HG03045 (cell line): ENCODE data around the gene KLHL3.
"Not testable (repeated sequence)": the region's sequence is repeated elsewhere in the genome, so short reads cannot be mapped to it uniquely, and the experiment has no call there.

Experiments
- ATAC-seq: cut with Tn5 transposase; IDR thresholded peaks from one replicate; pipeline ENCODE4 v1.9.1; 2021; ENCODE audit warnings: mild to moderate bottlenecking, moderate library complexity; ENCODE audit not compliant: unreplicated experiment

Gene KLHL3

GRCh38 chr5:137735555-137736284 lies at the start of gene KLHL3:
Gene KLHL3, minus strand, starts transcription at chr5:137736089. Its CDS starts 443 bp downstream, at chr5:137735646.
- peak; percentile 67 for ATAC-seq

- no peak for ATAC-seq
These were observed 47.2 kb upstream of the KLHL3 start for GRCh38 chr5:137782984-137783536.

GRCh38 chr5:137782055-137782454 lies 46.2 kb upstream of the KLHL3 start:
- no peak for ATAC-seq

GRCh38 chr5:137778772-137779564 lies 43.1 kb upstream of the KLHL3 start:
- no peak for ATAC-seq

GRCh38 chr5:137767937-137768336 lies 32.0 kb upstream of the KLHL3 start:
- ATAC-seq: not testable (repeated sequence)

GRCh38 chr5:137761566-137761965 lies 25.7 kb upstream of the KLHL3 start:
- ATAC-seq: no peak

GRCh38 chr5:137760719-137761516 lies 25.0 kb upstream of the KLHL3 start:
- no peak for ATAC-seq

GRCh38 chr5:137760294-137760693 lies 24.4 kb upstream of the KLHL3 start:
- ATAC-seq: no peak

GRCh38 chr5:137758715-137759306 lies 22.9 kb upstream of the KLHL3 start:
- no peak for ATAC-seq

GRCh38 chr5:137758121-137758520 lies 22.2 kb upstream of the KLHL3 start:
- no peak for ATAC-seq

GRCh38 chr5:137757634-137758033 lies 21.7 kb upstream of the KLHL3 start:
- ATAC-seq: no peak

GRCh38 chr5:137754961-137755762 lies 19.3 kb upstream of the KLHL3 start:
- ATAC-seq: peak; percentile 15

GRCh38 chr5:137754188-137754960 lies 18.5 kb upstream of the KLHL3 start, which contains the start of gene HNRNPA0:
Gene HNRNPA0, minus strand, starts transcription at chr5:137754363. Its CDS starts 297 bp downstream, at chr5:137754066.
- peak; percentile 88 for ATAC-seq

GRCh38 chr5:137753691-137754187 lies 17.9 kb upstream of the KLHL3 start:
- ATAC-seq: peak; percentile 31

- no peak for ATAC-seq
These were observed 17.2 kb upstream of the KLHL3 start for GRCh38 chr5:137752905-137753690.

- no peak for ATAC-seq
These were observed 16.1 kb upstream of the KLHL3 start for GRCh38 chr5:137751869-137752491.

GRCh38 chr5:137750436-137750835 lies 14.5 kb upstream of the KLHL3 start:
- ATAC-seq: no peak
